HepG2 (cell line): Measurements from ENCODE around the gene UBL7. TPM values are rescaled to one million over a fixed set of nuclear protein-coding genes. Genes with fewer than 3 reads are reported as not detected.

Source experiments
- DR1 ChIP-seq: sonication (generic); formaldehyde crosslinking; IDR thresholded peaks from 2 replicates; pipeline ENCODE4 v1.8.0; 2021; ENCODE audit warnings: mild to moderate bottlenecking, missing genetic modification reagents, inconsistent platforms
- FOXJ3 ChIP-seq: sonication (generic); formaldehyde crosslinking; IDR thresholded peaks from 2 replicates; pipeline ENCODE4 v1.4.0; 2020; ENCODE audit warnings: missing genetic modification reagents, mild to moderate bottlenecking, borderline replicate concordance
- FOXK1 ChIP-seq: sonication (generic); formaldehyde crosslinking; IDR thresholded peaks from 2 replicates; pipeline ENCODE4 v1.4.0; 2020; ENCODE audit warnings: low read depth, missing genetic modification reagents, borderline replicate concordance
- FOXP1 ChIP-seq, 2 experiments: fragments of 450-650 bp in 1 of 2; IDR thresholded peaks; 2 replicates each; pipeline ENCODE4 v1.6.1; 2017 to 2018; ENCODE audit warnings: antibody characterized with exemption in 1 of 2
- HHEX ChIP-seq: IDR thresholded peaks from 2 replicates; pipeline ENCODE4 v1.6.1; 2016; ENCODE audit warnings: control low read depth
- PITX1 ChIP-seq: sonication (generic); formaldehyde crosslinking; IDR thresholded peaks from 2 replicates; pipeline ENCODE4 v1.5.1; 2020; ENCODE audit warnings: mild to moderate bottlenecking, missing genetic modification reagents
- SRSF9 ChIP-seq: fragments of 200-400 bp; formaldehyde crosslinking; IDR thresholded peaks from 2 replicates; pipeline ENCODE4 v1.6.1; 2018; ENCODE audit warnings: borderline replicate concordance, mild to moderate bottlenecking, low read depth, low read length; ENCODE audit not compliant: insufficient read depth, poor library complexity, severe bottlenecking
- ZFP36L1 ChIP-seq: sonication (generic); formaldehyde crosslinking; IDR thresholded peaks from 2 replicates; pipeline ENCODE4 v1.8.0; 2022; ENCODE audit warnings: mild to moderate bottlenecking, missing genetic modification reagents, moderate library complexity
- ZKSCAN1 ChIP-seq: fragments of 150-350 bp; IDR thresholded peaks from 2 replicates; pipeline ENCODE4 v1.6.1; 2014; ENCODE audit warnings: low read length
- ZNF225 ChIP-seq: sonication (generic); formaldehyde crosslinking; IDR thresholded peaks from 2 replicates; pipeline ENCODE4 v1.4.0; 2020; ENCODE audit warnings: mild to moderate bottlenecking, missing genetic modification reagents
- ZNF24 ChIP-seq: fragments of 450-650 bp; IDR thresholded peaks from 2 replicates; pipeline ENCODE4 v1.6.1; 2017; ENCODE audit warnings: antibody characterized with exemption, mild to moderate bottlenecking
- ZNF274 ChIP-seq: sonication (generic); formaldehyde crosslinking; IDR thresholded peaks from 2 replicates; pipeline ENCODE4 v1.5.1; 2020; ENCODE audit warnings: mild to moderate bottlenecking, missing genetic modification reagents
- ZNF296 ChIP-seq: sonication (generic); formaldehyde crosslinking; conservative IDR thresholded peaks from 2 replicates; pipeline ENCODE4 v1.5.0; 2020; ENCODE audit warnings: mild to moderate bottlenecking, missing genetic modification reagents
- ZNF468 ChIP-seq: sonication (generic); formaldehyde crosslinking; IDR thresholded peaks from 2 replicates; pipeline ENCODE4 v1.8.0; 2022; ENCODE audit warnings: mild to moderate bottlenecking, moderate library complexity, missing genetic modification reagents
- polyA plus RNA-seq, 8 experiments: library from polyadenylated mRNA; depleted of rRNA in 3 of 8; stranded (reverse) in 7 of 8; unstranded in 1 of 8; fragments of >200 nt; fragmentation: Illumina TruSeq in 4 of 8; extraction: Trizol in 4 of 8; gene quantifications; 2 replicates each; pipeline versions ENCODE4 v1.2.1 to v1.2.3, GENCODE V29; 2011 to 2016; ENCODE audit warnings: low read depth in 4 of 8, missing spikeins in 1 of 8, mixed read lengths in 1 of 8; ENCODE audit not compliant: insufficient read depth in 1 of 8
- total RNA-seq, 5 experiments: library from RNA; depleted of rRNA; stranded (reverse); fragments of >200 nt; fragmentation: Illumina TruSeq; extraction: Trizol; gene quantifications; 2 replicates each; pipeline ENCODE4 v1.2.3, GENCODE V29; 2016; ENCODE audit warnings: low read depth in 1 of 5
- TF ChIP-seq, protein P1 (sequence below): sonication (generic); formaldehyde crosslinking; IDR thresholded peaks from 2 replicates; pipeline ENCODE4 v1.4.0; 2020; ENCODE audit warnings: missing genetic modification reagents, mild to moderate bottlenecking, borderline replicate concordance
- TF ChIP-seq, protein P2 (sequence below): fragments of 450-650 bp; IDR thresholded peaks from 2 replicates; pipeline ENCODE4 v1.6.1; 2017; ENCODE audit warnings: mild to moderate bottlenecking
- TF ChIP-seq, protein P3 (sequence below): sonication (generic); formaldehyde crosslinking; IDR thresholded peaks from 2 replicates; pipeline ENCODE4 v1.4.0; 2020; ENCODE audit warnings: mild to moderate bottlenecking, missing genetic modification reagents
- TF ChIP-seq, protein P4 (sequence below): IDR thresholded peaks from 2 replicates; pipeline ENCODE4 v1.6.1; 2016; ENCODE audit warnings: mild to moderate bottlenecking, missing biosample characterization, missing genetic modification reagents
- TF ChIP-seq, protein P5 (sequence below): sonication (generic); formaldehyde crosslinking; conservative IDR thresholded peaks from 2 replicates; pipeline ENCODE4 v1.4.0; 2020; ENCODE audit warnings: missing genetic modification reagents

The UBL7 gene
- total and polyA plus RNA-seq, 2 of the 13 experiments (the other 11 are each of a cell fraction or from before 2014, with no cell fraction given), result 55.0 to 63.5 TPM

DNA sequence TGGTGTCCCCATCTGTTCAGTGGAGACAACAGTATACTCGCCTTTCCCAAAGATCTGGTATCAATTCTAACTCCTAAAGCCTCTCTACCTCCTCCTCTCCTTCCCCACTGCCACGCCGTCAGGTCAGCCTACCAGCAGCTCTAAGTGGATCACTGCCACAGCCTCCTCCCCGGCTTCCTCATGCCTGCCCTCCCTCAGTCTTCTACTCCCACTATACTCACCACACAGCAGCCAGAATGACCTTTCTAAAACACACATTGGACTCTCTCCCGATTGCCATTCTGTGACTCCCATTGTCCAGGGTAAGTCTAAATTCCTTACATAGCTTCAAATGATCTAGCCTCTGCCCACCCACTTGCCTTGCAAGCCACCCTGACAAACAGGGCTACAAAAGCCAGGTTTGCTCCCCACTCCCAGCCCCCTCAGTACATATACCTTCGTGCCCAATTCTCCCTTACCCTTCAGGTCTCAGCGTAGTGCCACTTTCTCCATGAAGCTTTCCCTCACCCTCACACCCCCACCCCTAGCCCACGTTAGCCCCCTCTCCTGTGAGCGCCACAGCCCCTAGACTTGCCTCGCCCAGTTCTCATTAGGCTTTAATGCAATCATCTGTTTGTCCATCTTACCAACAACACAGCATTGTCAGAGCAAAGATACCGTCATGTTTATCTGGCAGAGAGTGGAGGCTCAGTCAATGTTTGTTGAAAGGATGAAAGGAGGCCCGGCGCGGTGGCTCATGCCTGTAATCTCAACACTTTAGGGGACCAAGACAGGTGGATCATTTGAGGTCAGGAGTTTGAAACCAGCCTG lies 17.7 kb downstream of the UBL7 start (continued):
- TF ChIP-seq, protein P1, sequence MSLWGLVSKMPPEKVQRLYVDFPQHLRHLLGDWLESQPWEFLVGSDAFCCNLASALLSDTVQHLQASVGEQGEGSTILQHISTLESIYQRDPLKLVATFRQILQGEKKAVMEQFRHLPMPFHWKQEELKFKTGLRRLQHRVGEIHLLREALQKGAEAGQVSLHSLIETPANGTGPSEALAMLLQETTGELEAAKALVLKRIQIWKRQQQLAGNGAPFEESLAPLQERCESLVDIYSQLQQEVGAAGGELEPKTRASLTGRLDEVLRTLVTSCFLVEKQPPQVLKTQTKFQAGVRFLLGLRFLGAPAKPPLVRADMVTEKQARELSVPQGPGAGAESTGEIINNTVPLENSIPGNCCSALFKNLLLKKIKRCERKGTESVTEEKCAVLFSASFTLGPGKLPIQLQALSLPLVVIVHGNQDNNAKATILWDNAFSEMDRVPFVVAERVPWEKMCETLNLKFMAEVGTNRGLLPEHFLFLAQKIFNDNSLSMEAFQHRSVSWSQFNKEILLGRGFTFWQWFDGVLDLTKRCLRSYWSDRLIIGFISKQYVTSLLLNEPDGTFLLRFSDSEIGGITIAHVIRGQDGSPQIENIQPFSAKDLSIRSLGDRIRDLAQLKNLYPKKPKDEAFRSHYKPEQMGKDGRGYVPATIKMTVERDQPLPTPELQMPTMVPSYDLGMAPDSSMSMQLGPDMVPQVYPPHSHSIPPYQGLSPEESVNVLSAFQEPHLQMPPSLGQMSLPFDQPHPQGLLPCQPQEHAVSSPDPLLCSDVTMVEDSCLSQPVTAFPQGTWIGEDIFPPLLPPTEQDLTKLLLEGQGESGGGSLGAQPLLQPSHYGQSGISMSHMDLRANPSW (CRISPR knock-in tag), result no peak
- peak; percentile 96 for TF ChIP-seq FOXK1 (CRISPR knock-in tag)
- TF ChIP-seq, protein P2, sequence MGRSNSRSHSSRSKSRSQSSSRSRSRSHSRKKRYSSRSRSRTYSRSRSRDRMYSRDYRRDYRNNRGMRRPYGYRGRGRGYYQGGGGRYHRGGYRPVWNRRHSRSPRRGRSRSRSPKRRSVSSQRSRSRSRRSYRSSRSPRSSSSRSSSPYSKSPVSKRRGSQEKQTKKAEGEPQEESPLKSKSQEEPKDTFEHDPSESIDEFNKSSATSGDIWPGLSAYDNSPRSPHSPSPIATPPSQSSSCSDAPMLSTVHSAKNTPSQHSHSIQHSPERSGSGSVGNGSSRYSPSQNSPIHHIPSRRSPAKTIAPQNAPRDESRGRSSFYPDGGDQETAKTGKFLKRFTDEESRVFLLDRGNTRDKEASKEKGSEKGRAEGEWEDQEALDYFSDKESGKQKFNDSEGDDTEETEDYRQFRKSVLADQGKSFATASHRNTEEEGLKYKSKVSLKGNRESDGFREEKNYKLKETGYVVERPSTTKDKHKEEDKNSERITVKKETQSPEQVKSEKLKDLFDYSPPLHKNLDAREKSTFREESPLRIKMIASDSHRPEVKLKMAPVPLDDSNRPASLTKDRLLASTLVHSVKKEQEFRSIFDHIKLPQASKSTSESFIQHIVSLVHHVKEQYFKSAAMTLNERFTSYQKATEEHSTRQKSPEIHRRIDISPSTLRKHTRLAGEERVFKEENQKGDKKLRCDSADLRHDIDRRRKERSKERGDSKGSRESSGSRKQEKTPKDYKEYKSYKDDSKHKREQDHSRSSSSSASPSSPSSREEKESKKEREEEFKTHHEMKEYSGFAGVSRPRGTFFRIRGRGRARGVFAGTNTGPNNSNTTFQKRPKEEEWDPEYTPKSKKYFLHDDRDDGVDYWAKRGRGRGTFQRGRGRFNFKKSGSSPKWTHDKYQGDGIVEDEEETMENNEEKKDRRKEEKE, result no peak
- peak; percentile 98 for TF ChIP-seq PITX1 (CRISPR knock-in tag)
- TF ChIP-seq, protein P3, sequence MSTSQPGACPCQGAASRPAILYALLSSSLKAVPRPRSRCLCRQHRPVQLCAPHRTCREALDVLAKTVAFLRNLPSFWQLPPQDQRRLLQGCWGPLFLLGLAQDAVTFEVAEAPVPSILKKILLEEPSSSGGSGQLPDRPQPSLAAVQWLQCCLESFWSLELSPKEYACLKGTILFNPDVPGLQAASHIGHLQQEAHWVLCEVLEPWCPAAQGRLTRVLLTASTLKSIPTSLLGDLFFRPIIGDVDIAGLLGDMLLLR (CRISPR knock-in tag), result no peak
- TF ChIP-seq ZNF225 (CRISPR knock-in tag), result no peak
- peak; percentile 62; the same call in 1 of the 2 replicates for TF ChIP-seq FOXP1 (IDR thresholded peaks at IDR 0.05)
- TF ChIP-seq FOXP1 (CRISPR knock-in tag; IDR thresholded peaks at IDR 0.05), result peak; percentile 98
- TF ChIP-seq, protein P4, sequence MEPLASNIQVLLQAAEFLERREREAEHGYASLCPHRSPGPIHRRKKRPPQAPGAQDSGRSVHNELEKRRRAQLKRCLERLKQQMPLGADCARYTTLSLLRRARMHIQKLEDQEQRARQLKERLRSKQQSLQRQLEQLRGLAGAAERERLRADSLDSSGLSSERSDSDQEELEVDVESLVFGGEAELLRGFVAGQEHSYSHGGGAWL (CRISPR knock-in tag), result no peak
- TF ChIP-seq ZFP36L1, result peak; percentile 69; the same call in 1 of the 2 replicates
- peak; percentile 83 for TF ChIP-seq HHEX (CRISPR knock-in tag)
- TF ChIP-seq, protein P5, sequence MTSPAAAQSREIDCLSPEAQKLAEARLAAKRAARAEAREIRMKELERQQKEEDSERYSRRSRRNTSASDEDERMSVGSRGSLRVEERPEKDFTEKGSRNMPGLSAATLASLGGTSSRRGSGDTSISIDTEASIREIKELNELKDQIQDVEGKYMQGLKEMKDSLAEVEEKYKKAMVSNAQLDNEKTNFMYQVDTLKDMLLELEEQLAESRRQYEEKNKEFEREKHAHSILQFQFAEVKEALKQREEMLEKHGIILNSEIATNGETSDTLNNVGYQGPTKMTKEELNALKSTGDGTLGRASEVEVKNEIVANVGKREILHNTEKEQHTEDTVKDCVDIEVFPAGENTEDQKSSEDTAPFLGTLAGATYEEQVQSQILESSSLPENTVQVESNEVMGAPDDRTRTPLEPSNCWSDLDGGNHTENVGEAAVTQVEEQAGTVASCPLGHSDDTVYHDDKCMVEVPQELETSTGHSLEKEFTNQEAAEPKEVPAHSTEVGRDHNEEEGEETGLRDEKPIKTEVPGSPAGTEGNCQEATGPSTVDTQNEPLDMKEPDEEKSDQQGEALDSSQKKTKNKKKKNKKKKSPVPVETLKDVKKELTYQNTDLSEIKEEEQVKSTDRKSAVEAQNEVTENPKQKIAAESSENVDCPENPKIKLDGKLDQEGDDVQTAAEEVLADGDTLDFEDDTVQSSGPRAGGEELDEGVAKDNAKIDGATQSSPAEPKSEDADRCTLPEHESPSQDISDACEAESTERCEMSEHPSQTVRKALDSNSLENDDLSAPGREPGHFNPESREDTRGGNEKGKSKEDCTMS (CRISPR knock-in tag), result no peak
- no peak for TF ChIP-seq ZNF274 (CRISPR knock-in tag)
- TF ChIP-seq FOXJ3 (CRISPR knock-in tag), result peak; percentile 92
- TF ChIP-seq ZNF24, result no peak
- no peak for TF ChIP-seq SRSF9
- no peak for TF ChIP-seq DR1 (CRISPR knock-in tag)
- TF ChIP-seq ZKSCAN1, result no peak
- no peak for TF ChIP-seq ZNF468 (CRISPR knock-in tag)
- TF ChIP-seq ZNF296, result no peak
